HepG2 (cell line): ENCODE measurements around the gene WDR62. TPM values are rescaled to one million over a fixed set of nuclear protein-coding genes. Genes with fewer than 3 reads are reported as not detected.

Source experiments
- BCL6 ChIP-seq: IDR thresholded peaks from 2 replicates; pipeline ENCODE4 v1.6.1; 2016; ENCODE audit warnings: missing genetic modification reagents, missing compliant biosample characterization
- BHLHE40 ChIP-seq: IDR thresholded peaks from 2 replicates; pipeline ENCODE4 v1.6.1; 2011; ENCODE audit warnings: low read length, improper control_type of control experiment
- CCDC6 ChIP-seq: sonication (generic); formaldehyde crosslinking; IDR thresholded peaks from 2 replicates; pipeline ENCODE4 v1.8.1; 2022; ENCODE audit warnings: mild to moderate bottlenecking, missing genetic modification reagents, moderate library complexity
- CREM ChIP-seq, 2 experiments: sonication (generic) in 1 of 2; formaldehyde crosslinking in 1 of 2; IDR thresholded peaks; 2 replicates each; pipeline versions ENCODE4 v1.4.0 to v1.6.1; 2016 to 2020; ENCODE audit warnings: antibody characterized with exemption in 1 of 2, mild to moderate bottlenecking in 1 of 2, missing genetic modification reagents in 1 of 2
- FOXA3 ChIP-seq: IDR thresholded peaks from 2 replicates; pipeline ENCODE4 v1.6.1; 2016; ENCODE audit warnings: missing genetic modification reagents, missing compliant biosample characterization
- GABPB1 ChIP-seq: IDR thresholded peaks from 2 replicates; pipeline ENCODE4 v1.6.1; 2016; ENCODE audit warnings: mild to moderate bottlenecking, missing genetic modification reagents, moderate library complexity, missing compliant biosample characterization
- HOXA3 ChIP-seq: sonication (generic); formaldehyde crosslinking; IDR thresholded peaks from 2 replicates; pipeline ENCODE4 v1.5.0; 2020; ENCODE audit warnings: missing genetic modification reagents
- MAZ ChIP-seq, 2 experiments: sonication (generic) in 1 of 2; formaldehyde crosslinking in 1 of 2; IDR thresholded peaks; 2 replicates each; pipeline versions ENCODE4 v1.5.0 to v1.6.1; 2012 to 2020; ENCODE audit warnings: low read depth in 2 of 2, mild to moderate bottlenecking in 2 of 2, borderline replicate concordance in 1 of 2, improper control_type of control experiment in 1 of 2, low read length in 1 of 2, missing genetic modification reagents in 1 of 2, moderate library complexity in 1 of 2
- NKX3-1 ChIP-seq: sonication (generic); formaldehyde crosslinking; IDR thresholded peaks from 2 replicates; pipeline ENCODE4 v1.5.0; 2020; ENCODE audit warnings: missing genetic modification reagents
- PHF21A ChIP-seq: sonication (generic); formaldehyde crosslinking; IDR thresholded peaks from 2 replicates; pipeline ENCODE4 v1.5.0; 2020; ENCODE audit warnings: mild to moderate bottlenecking, missing genetic modification reagents
- POLR2A ChIP-seq, 2 experiments: IDR thresholded peaks; 2 replicates each; pipeline ENCODE4 v1.6.1; 2011; ENCODE audit warnings: low read depth in 2 of 2, low read length in 2 of 2, mild to moderate bottlenecking in 1 of 2, moderate library complexity in 1 of 2; ENCODE audit not compliant: insufficient read depth in 1 of 2
- RAD51 ChIP-seq: fragments of 450-650 bp; IDR thresholded peaks from 2 replicates; pipeline ENCODE4 v1.6.1; 2016; ENCODE audit warnings: borderline replicate concordance
- RFXANK ChIP-seq: IDR thresholded peaks from 2 replicates; pipeline ENCODE4 v1.6.1; 2016
- RFXAP ChIP-seq: sonication (generic); formaldehyde crosslinking; IDR thresholded peaks from 2 replicates; pipeline ENCODE4 v1.4.0; 2020; ENCODE audit warnings: missing genetic modification reagents, borderline replicate concordance
- XRCC5 ChIP-seq: fragments of 200-400 bp; formaldehyde crosslinking; optimal IDR thresholded peaks from 2 replicates; pipeline ENCODE3; 2017; ENCODE audit warnings: mild to moderate bottlenecking, low read length
- YY1 ChIP-seq: IDR thresholded peaks from 2 replicates; pipeline ENCODE4 v1.6.1; 2011; ENCODE audit warnings: low read length, low read depth, moderate library complexity, mild to moderate bottlenecking; ENCODE audit not compliant: insufficient read depth, insufficient replicate concordance
- ZFP1 ChIP-seq: IDR thresholded peaks from 2 replicates; pipeline ENCODE4 v1.6.1; 2016
- ZMYM4 ChIP-seq: sonication (generic); formaldehyde crosslinking; IDR thresholded peaks from 2 replicates; pipeline ENCODE4 v1.8.1; 2023; ENCODE audit warnings: mild to moderate bottlenecking, missing genetic modification reagents
- ZNF256 ChIP-seq: sonication (generic); formaldehyde crosslinking; conservative IDR thresholded peaks from 2 replicates; pipeline ENCODE4 v1.4.0; 2020; ENCODE audit warnings: missing genetic modification reagents
- ZNF501 ChIP-seq: sonication (generic); formaldehyde crosslinking; IDR thresholded peaks from 2 replicates; pipeline ENCODE4 v1.5.1; 2020; ENCODE audit warnings: mild to moderate bottlenecking, moderate library complexity, missing genetic modification reagents
- ZNF558 ChIP-seq: sonication (generic); formaldehyde crosslinking; IDR thresholded peaks from 2 replicates; pipeline ENCODE4 v1.9.0; 2022; ENCODE audit warnings: mild to moderate bottlenecking, missing genetic modification reagents, borderline replicate concordance
- polyA plus RNA-seq, 8 experiments: library from polyadenylated mRNA; depleted of rRNA in 3 of 8; stranded (reverse) in 7 of 8; unstranded in 1 of 8; fragments of >200 nt; fragmentation: Illumina TruSeq in 4 of 8; extraction: Trizol in 4 of 8; gene quantifications; 2 replicates each; pipeline versions ENCODE4 v1.2.1 to v1.2.3, GENCODE V29; 2011 to 2016; ENCODE audit warnings: low read depth in 4 of 8, missing spikeins in 1 of 8, mixed read lengths in 1 of 8; ENCODE audit not compliant: insufficient read depth in 1 of 8
- total RNA-seq, 5 experiments: library from RNA; depleted of rRNA; stranded (reverse); fragments of >200 nt; fragmentation: Illumina TruSeq; extraction: Trizol; gene quantifications; 2 replicates each; pipeline ENCODE4 v1.2.3, GENCODE V29; 2016; ENCODE audit warnings: low read depth in 1 of 5
- TF ChIP-seq, protein P1 (sequence below): sonication (generic); formaldehyde crosslinking; IDR thresholded peaks from 2 replicates; pipeline ENCODE4 v1.5.1; 2020; ENCODE audit warnings: mild to moderate bottlenecking, missing genetic modification reagents, moderate library complexity
- TF ChIP-seq, protein P2 (sequence below): conservative IDR thresholded peaks from 2 replicates; pipeline ENCODE4 v1.6.1; 2018; ENCODE audit warnings: missing genetic modification reagents
- TF ChIP-seq, protein P3 (sequence below): sonication (generic); formaldehyde crosslinking; IDR thresholded peaks from 2 replicates; pipeline ENCODE4 v1.4.0; 2020; ENCODE audit warnings: missing genetic modification reagents

Gene WDR62
- total and polyA plus RNA-seq, 2 of the 13 experiments (the other 11 are each of a cell fraction or from before 2014, with no cell fraction given), result 5.8 to 12.5 TPM

- TF ChIP-seq, protein P1, sequence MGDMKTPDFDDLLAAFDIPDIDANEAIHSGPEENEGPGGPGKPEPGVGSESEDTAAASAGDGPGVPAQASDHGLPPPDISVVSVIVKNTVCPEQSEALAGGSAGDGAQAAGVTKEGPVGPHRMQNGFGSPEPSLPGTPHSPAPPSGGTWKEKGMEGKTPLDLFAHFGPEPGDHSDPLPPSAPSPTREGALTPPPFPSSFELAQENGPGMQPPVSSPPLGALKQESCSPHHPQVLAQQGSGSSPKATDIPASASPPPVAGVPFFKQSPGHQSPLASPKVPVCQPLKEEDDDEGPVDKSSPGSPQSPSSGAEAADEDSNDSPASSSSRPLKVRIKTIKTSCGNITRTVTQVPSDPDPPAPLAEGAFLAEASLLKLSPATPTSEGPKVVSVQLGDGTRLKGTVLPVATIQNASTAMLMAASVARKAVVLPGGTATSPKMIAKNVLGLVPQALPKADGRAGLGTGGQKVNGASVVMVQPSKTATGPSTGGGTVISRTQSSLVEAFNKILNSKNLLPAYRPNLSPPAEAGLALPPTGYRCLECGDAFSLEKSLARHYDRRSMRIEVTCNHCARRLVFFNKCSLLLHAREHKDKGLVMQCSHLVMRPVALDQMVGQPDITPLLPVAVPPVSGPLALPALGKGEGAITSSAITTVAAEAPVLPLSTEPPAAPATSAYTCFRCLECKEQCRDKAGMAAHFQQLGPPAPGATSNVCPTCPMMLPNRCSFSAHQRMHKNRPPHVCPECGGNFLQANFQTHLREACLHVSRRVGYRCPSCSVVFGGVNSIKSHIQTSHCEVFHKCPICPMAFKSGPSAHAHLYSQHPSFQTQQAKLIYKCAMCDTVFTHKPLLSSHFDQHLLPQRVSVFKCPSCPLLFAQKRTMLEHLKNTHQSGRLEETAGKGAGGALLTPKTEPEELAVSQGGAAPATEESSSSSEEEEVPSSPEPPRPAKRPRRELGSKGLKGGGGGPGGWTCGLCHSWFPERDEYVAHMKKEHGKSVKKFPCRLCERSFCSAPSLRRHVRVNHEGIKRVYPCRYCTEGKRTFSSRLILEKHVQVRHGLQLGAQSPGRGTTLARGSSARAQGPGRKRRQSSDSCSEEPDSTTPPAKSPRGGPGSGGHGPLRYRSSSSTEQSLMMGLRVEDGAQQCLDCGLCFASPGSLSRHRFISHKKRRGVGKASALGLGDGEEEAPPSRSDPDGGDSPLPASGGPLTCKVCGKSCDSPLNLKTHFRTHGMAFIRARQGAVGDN (CRISPR knock-in tag), result peak; percentile 78
- peak; percentile 46; the same call in 1 of the 2 replicates for TF ChIP-seq PHF21A (CRISPR knock-in tag)
- TF ChIP-seq HOXA3 (CRISPR knock-in tag), result peak; percentile 38; the same call in 1 of the 2 replicates
- no peak for TF ChIP-seq NKX3-1 (CRISPR knock-in tag)
- peak; percentile 42 to 72; a peak in 3 of 4 replicates for TF ChIP-seq POLR2A (IDR thresholded peaks at IDR 0.05; ENCODE audit: insufficient read depth in 1 of 2, low read depth in 2 of 2, low read length in 2 of 2)
- TF ChIP-seq RAD51, result no peak
- no peak for TF ChIP-seq ZNF558
- no peak for TF ChIP-seq BCL6 (CRISPR knock-in tag)
- TF ChIP-seq CCDC6 (CRISPR knock-in tag), result no peak
- peak; percentile 26 for TF ChIP-seq XRCC5
- peak; percentile 77 for TF ChIP-seq CREM (IDR thresholded peaks at IDR 0.05)
- no peak for TF ChIP-seq CREM (CRISPR knock-in tag; IDR thresholded peaks at IDR 0.05)
- peak; percentile 14; the same call in 1 of the 2 replicates for TF ChIP-seq RFXAP
- peak; percentile 85 for TF ChIP-seq ZNF501
- TF ChIP-seq, protein P2, sequence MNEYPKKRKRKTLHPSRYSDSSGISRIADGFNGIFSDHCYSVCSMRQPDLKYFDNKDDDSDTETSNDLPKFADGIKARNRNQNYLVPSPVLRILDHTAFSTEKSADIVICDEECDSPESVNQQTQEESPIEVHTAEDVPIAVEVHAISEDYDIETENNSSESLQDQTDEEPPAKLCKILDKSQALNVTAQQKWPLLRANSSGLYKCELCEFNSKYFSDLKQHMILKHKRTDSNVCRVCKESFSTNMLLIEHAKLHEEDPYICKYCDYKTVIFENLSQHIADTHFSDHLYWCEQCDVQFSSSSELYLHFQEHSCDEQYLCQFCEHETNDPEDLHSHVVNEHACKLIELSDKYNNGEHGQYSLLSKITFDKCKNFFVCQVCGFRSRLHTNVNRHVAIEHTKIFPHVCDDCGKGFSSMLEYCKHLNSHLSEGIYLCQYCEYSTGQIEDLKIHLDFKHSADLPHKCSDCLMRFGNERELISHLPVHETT (CRISPR knock-in tag), result no peak
- TF ChIP-seq MAZ (IDR thresholded peaks at IDR 0.05; ENCODE audit: borderline replicate concordance, low read depth, low read length), result no peak
- TF ChIP-seq MAZ (CRISPR knock-in tag; IDR thresholded peaks at IDR 0.05; ENCODE audit: low read depth), result no peak; the same call in none of the 2 replicates
- TF ChIP-seq, protein P3, sequence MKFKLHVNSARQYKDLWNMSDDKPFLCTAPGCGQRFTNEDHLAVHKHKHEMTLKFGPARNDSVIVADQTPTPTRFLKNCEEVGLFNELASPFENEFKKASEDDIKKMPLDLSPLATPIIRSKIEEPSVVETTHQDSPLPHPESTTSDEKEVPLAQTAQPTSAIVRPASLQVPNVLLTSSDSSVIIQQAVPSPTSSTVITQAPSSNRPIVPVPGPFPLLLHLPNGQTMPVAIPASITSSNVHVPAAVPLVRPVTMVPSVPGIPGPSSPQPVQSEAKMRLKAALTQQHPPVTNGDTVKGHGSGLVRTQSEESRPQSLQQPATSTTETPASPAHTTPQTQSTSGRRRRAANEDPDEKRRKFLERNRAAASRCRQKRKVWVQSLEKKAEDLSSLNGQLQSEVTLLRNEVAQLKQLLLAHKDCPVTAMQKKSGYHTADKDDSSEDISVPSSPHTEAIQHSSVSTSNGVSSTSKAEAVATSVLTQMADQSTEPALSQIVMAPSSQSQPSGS, result peak; percentile 23; the same call in 1 of the 2 replicates
- TF ChIP-seq YY1, result peak; percentile 56
- TF ChIP-seq ZFP1 (CRISPR knock-in tag), result no peak
- no peak for TF ChIP-seq BHLHE40
- TF ChIP-seq RFXANK (CRISPR knock-in tag), result no peak
- no peak for TF ChIP-seq ZNF256 (CRISPR knock-in tag)
- no peak for TF ChIP-seq FOXA3 (CRISPR knock-in tag)
- TF ChIP-seq GABPB1 (CRISPR knock-in tag), result peak; percentile 87
- TF ChIP-seq ZMYM4 (CRISPR knock-in tag), result peak; percentile 65; the same call in 1 of the 2 replicates
These were observed 40.4 kb upstream of the WDR62 start, which contains the start of gene ALKBH6 (continued) for GRCh38 chr19:36014012-36014924.
